ENCODE measurements around the gene HYOU1. TPM values are rescaled to one million over a fixed set of nuclear protein-coding genes. Genes with fewer than 3 reads are reported as not detected.
"Not testable (repeated sequence)": the region's sequence is repeated elsewhere in the genome, so short reads cannot be mapped to it uniquely, and the experiment has no call there.

The HYOU1 gene
- total RNA-seq, 5 donors from 2014 or later (not counting 1 experiment from before 2014, with no cell fraction given) = 91.2 to 113 (median 112) TPM

DNA sequence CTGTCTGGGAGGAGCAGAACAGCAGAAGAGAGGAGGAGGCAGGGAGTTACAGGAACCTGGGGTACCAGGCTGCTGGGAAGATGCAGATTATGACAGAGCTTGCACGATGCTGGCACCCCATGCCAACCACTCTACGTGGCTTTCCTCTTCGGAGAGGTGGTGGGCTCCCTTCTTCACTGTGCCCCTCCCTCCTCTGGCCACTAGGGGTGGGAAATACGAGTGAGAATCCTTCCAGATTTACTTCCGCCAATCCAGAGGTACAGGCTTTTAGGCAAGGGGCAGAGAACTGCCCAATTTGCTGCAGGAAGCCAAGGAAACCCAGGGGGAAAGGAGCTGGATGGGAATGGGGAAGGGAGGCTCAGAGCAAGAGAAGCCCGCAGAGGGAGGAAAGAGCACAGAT, 12.3 kb downstream of the HYOU1 start:
- Mint-ChIP-seq H3K4me1 (no peaks in the 10 kb centered on the region), H3K9me3 (no peaks in the 10 kb centered on the region), H3K27ac (no peak overlapping the region), H3K36me3 (peaks cover 44% of the 10 kb centered on the region), H3K4me3 (no peak overlapping the region), H3K27me3 (no peaks in the 10 kb centered on the region)
- WGBS (ENCODE audit: insufficient coverage) = 100% methylated on average over 1 of the region's 6 CpGs
- Histone ChIP-seq H3K4me3 (ENCODE audit: control insufficient read depth in 1 of 2, extremely low read depth in 1 of 2, low read length in 1 of 2) (no peak overlapping the region), H3K36me3 (ENCODE audit: control insufficient read depth in 2 of 2, extremely low read depth in 1 of 2, insufficient read depth in 1 of 2, low read length in 1 of 2) (peaks cover 23 to 45% of the 10 kb centered on the region in 2 donors), H3K9me3 (no peaks in the 10 kb centered on the region), H3K27me3 (replicated peaks in 1 of 2; ENCODE audit: control insufficient read depth in 2 of 2, extremely low read depth in 1 of 2, insufficient read depth in 2 of 2, low read length in 1 of 2) (no peaks in the 10 kb centered on the region), H3K27ac (ENCODE audit: low read length) (no peak overlapping the region), H3K4me1 (ENCODE audit: control insufficient read depth in 1 of 2, extremely low read depth in 1 of 2, insufficient read depth in 2 of 2, low read length in 2 of 2) (no peaks in the 10 kb centered on the region)
- ATAC-seq (replicated peaks in 1 of 4) (peak in 1 of 4 experiments; percentile 32), DNase-seq (no peak)
- CTCF ChIA-PET = interaction anchor here (0.6 to 0.9 kb wide), 3 partner anchors 11 to 250 kb away, joined by 8 to 9 read pairs (median 8); no protein-coding TSS in a partner anchor
- POLR2A ChIA-PET = interaction anchor here in 1 of 2 donors (0.6 kb wide), 1 partner anchor 10 kb away, joined by 3 read pairs; no protein-coding TSS in a partner anchor

DNA sequence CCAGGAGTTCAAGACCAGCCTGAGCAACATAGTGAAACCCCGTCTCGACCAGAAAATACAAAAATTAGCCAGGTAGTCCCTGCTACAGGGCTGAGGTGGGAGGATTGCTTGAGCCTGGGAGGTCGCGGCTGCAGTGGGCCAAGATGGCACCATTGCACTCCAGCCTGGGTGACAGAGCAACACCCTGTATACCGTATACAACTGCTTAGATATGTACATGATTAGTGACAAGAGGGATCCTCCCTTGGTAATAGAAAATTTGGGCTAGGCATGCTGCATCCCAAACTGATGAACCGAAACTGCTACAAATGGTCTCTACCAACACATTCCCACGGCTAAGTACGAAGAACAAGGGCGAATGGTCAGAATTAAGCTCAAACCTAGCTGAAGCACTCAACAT, 14.1 kb downstream of the HYOU1 start:
- Histone ChIP-seq H3K27me3 (replicated peaks in 1 of 2; ENCODE audit: control insufficient read depth in 2 of 2, extremely low read depth in 1 of 2, insufficient read depth in 2 of 2, low read length in 1 of 2) (no peaks in the 10 kb centered on the region), H3K4me3 (ENCODE audit: control insufficient read depth in 1 of 2, extremely low read depth in 1 of 2, low read length in 1 of 2) (no peak overlapping the region), H3K4me1 (ENCODE audit: control insufficient read depth in 1 of 2, extremely low read depth in 1 of 2, insufficient read depth in 2 of 2, low read length in 2 of 2) (no peaks in the 10 kb centered on the region), H3K27ac (ENCODE audit: low read length) (no peak overlapping the region), H3K36me3 (ENCODE audit: control insufficient read depth in 2 of 2, extremely low read depth in 1 of 2, insufficient read depth in 1 of 2, low read length in 1 of 2) (peaks cover 12 to 28% of the 10 kb centered on the region in 2 donors), H3K9me3 (no peaks in the 10 kb centered on the region)
- no peaks in the 10 kb centered on the region for H3K9me3 Mint-ChIP-seq
- no peaks in the 10 kb centered on the region for H3K4me1 Mint-ChIP-seq
- peaks cover 27% of the 10 kb centered on the region for H3K36me3 Mint-ChIP-seq
- H3K27me3 Mint-ChIP-seq = no peaks in the 10 kb centered on the region
- H3K27ac Mint-ChIP-seq = no peak overlapping the region
- WGBS (ENCODE audit: insufficient coverage) = 100% methylated on average over 4 of the region's 9 CpGs
- POLR2A ChIA-PET = no interaction called here
- CTCF ChIA-PET = no interaction called here
- ATAC-seq (replicated peaks in 1 of 4) (no peak), DNase-seq (no peak)
- H3K4me3 Mint-ChIP-seq = no peak overlapping the region

DNA sequence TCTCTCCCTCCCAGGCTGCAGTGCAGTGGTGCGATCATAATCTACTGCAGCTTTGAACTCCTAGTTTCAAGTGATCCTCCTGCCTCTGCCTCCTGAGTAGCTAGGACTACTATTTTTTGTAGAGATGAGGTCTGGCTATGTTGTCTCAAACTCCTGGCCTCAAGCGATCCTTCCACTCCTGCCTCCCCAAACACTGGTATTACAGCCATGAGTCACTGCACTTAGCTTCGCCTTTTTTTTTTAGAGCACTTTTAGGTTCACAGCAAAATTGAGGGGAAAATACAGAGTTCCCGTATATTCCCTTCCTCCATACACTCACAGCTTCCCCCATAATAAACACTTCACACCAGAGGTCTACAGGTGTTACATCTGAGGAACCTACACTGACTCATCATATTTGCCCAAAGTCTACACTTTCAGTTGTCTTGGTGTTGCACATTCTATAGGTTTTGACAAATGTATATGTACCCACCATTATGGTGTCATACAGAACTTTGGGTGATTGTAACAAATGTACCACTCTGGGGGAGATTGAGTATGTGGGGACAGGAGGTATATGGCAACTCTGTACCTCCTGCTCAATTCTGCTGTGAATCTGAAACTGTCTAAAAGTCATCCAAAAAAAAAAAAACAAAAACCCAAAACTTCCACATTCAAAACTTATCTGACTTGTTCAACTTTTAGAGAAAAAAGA, 15.0 kb downstream of the HYOU1 start:
- POLR2A ChIA-PET = interaction anchor here in 1 of 2 donors (0.7 to 1.0 kb wide), 2 partner anchors 8 to 1045 kb away, joined by 9 read pairs; no protein-coding TSS in a partner anchor
- H3K4me1 ChIP-seq (ENCODE audit: control insufficient read depth in 1 of 2, extremely low read depth in 1 of 2, insufficient read depth in 2 of 2, low read length in 2 of 2) = no peaks in the 10 kb centered on the region
- H3K27ac ChIP-seq (ENCODE audit: low read length) = no peak overlapping the region
- WGBS (ENCODE audit: insufficient coverage) = 86% methylated on average over 1 of the region's 4 CpGs
- peaks cover 19% of the 10 kb centered on the region for H3K36me3 Mint-ChIP-seq
- H3K27me3 ChIP-seq (replicated peaks in 1 of 2; ENCODE audit: control insufficient read depth in 2 of 2, extremely low read depth in 1 of 2, insufficient read depth in 2 of 2, low read length in 1 of 2) = no peaks in the 10 kb centered on the region
- H3K9me3 Mint-ChIP-seq = no peaks in the 10 kb centered on the region
- H3K4me3 ChIP-seq (ENCODE audit: control insufficient read depth in 1 of 2, extremely low read depth in 1 of 2, low read length in 1 of 2) = no peak overlapping the region
- H3K36me3 ChIP-seq (ENCODE audit: control insufficient read depth in 2 of 2, extremely low read depth in 1 of 2, insufficient read depth in 1 of 2, low read length in 1 of 2) = peaks cover 12 to 19% of the 10 kb centered on the region in 2 donors
- no peaks in the 10 kb centered on the region for H3K9me3 ChIP-seq
- H3K4me3 Mint-ChIP-seq = no peak overlapping the region
- CTCF ChIA-PET = interaction anchor here (0.5 to 1.0 kb wide), 3 partner anchors 10 to 760 kb away, joined by 3 to 4 read pairs (median 4); partner anchors contain the start of gene CBL (in 1 of the 2)
- H3K27me3 Mint-ChIP-seq = no peaks in the 10 kb centered on the region
- DNase-seq (no peak), ATAC-seq (replicated peaks in 1 of 4) (no peak)
- no peak overlapping the region for H3K27ac Mint-ChIP-seq
- H3K4me1 Mint-ChIP-seq = no peaks in the 10 kb centered on the region

DNA sequence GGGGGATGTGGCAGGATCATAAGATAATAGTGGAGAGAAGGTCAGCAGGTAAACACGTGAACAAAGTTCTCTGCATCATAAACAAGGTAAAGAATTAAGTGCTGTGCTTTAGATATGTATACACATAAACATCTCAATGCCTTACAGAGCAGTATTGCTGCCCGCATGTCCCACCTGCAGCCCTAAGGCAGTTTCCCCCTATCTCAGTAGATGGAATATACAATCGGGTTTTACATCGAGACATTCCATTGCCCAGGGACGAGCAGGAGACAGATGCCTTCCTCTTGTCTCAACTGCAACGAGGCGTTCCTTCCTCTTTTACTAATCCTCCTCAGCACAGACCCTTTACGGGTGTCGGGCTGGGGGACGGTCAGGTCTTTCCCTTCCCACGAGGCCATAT, 17.5 kb downstream of the HYOU1 start:
- H3K27me3 ChIP-seq (replicated peaks in 1 of 2; ENCODE audit: control insufficient read depth in 2 of 2, extremely low read depth in 1 of 2, insufficient read depth in 2 of 2, low read length in 1 of 2); H3K4me1 Mint-ChIP-seq; H3K27ac Mint-ChIP-seq; H3K36me3 Mint-ChIP-seq; H3K4me3 ChIP-seq (ENCODE audit: control insufficient read depth in 1 of 2, extremely low read depth in 1 of 2, low read length in 1 of 2); H3K27ac ChIP-seq (ENCODE audit: low read length); POLR2A ChIA-PET; DNase-seq; H3K9me3 Mint-ChIP-seq; ATAC-seq (replicated peaks in 1 of 4); H3K4me3 Mint-ChIP-seq; H3K9me3 ChIP-seq; H3K27me3 Mint-ChIP-seq; H3K36me3 ChIP-seq (ENCODE audit: control insufficient read depth in 2 of 2, extremely low read depth in 1 of 2, insufficient read depth in 1 of 2, low read length in 1 of 2); H3K4me1 ChIP-seq (ENCODE audit: control insufficient read depth in 1 of 2, extremely low read depth in 1 of 2, insufficient read depth in 2 of 2, low read length in 2 of 2); CTCF ChIA-PET: not testable (repeated sequence)
- 60% methylated on average over 1 of the region's 11 CpGs for WGBS (ENCODE audit: insufficient coverage)

DNA sequence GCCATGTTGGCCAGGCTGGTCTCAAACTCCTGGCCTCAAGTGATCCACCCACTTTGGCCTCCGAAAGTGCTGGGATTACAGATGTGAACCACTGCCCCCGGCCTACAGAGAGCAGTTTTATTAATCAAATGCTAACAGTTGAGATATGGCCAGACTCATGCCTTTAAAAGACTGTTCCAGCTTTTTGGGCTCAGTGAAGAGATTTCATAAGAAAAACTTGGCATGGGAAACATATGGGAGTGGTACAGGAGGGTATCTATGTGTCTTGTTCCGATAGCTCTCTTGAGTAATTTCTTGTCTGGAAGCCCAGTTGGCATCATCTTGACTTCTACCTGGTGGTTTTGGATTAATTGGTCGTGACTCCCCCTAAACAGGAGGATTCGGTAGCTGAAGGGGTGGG, 18.1 kb downstream of the HYOU1 start:
- Histone ChIP-seq H3K36me3 (ENCODE audit: control insufficient read depth in 2 of 2, extremely low read depth in 1 of 2, insufficient read depth in 1 of 2, low read length in 1 of 2) (no peaks in the 10 kb centered on the region), H3K9me3 (no peaks in the 10 kb centered on the region), H3K4me1 (ENCODE audit: control insufficient read depth in 1 of 2, extremely low read depth in 1 of 2, insufficient read depth in 2 of 2, low read length in 2 of 2) (no peaks in the 10 kb centered on the region), H3K27me3 (replicated peaks in 1 of 2; ENCODE audit: control insufficient read depth in 2 of 2, extremely low read depth in 1 of 2, insufficient read depth in 2 of 2, low read length in 1 of 2) (no peaks in the 10 kb centered on the region), H3K27ac (ENCODE audit: low read length) (no peak overlapping the region), H3K4me3 (ENCODE audit: control insufficient read depth in 1 of 2, extremely low read depth in 1 of 2, low read length in 1 of 2) (no peak overlapping the region)
- Mint-ChIP-seq H3K9me3 (no peaks in the 10 kb centered on the region), H3K27me3 (no peaks in the 10 kb centered on the region), H3K4me3 (no peak overlapping the region), H3K27ac (no peak overlapping the region), H3K36me3 (no peaks in the 10 kb centered on the region), H3K4me1 (no peaks in the 10 kb centered on the region)
- ATAC-seq (replicated peaks in 1 of 4) (no peak), DNase-seq (no peak)
- CTCF ChIA-PET = no interaction called here
- 97% methylated on average over 3 of the region's 5 CpGs for WGBS (ENCODE audit: insufficient coverage)
- POLR2A ChIA-PET = no interaction called here

DNA sequence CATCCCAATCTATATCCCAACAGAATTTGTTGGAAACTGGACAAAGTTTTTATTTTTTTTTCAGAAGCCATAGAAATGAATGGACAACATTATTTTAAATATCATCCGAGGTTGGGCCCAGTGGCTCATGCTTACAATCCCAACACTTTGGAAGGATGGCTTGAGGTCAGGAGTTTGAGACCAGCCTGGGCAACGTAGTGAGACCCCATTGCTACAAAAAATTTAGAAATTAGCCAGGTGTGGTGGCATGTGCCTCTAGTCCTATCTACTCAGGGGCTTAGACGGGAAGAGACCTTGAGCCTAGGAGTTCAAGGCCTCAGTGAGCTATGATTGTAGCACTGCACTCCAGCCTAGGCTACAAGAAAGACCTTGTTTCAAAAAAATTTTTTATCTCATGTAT, 22.2 kb downstream of the HYOU1 start:
- Mint-ChIP-seq H3K9me3 (no peaks in the 10 kb centered on the region), H3K4me1 (peaks cover 2 to 6% (median 3%) of the 10 kb centered on the region in 3 donors), H3K27me3 (no peaks in the 10 kb centered on the region), H3K27ac (no peak overlapping the region), H3K36me3 (no peaks in the 10 kb centered on the region), H3K4me3 (no peak overlapping the region)
- no peak overlapping the region for H3K4me3 ChIP-seq (ENCODE audit: control insufficient read depth in 1 of 2, extremely low read depth in 1 of 2, low read length in 1 of 2)
- peaks cover 0 to 8% of the 10 kb centered on the region in 2 experiments for H3K4me1 ChIP-seq (ENCODE audit: control insufficient read depth in 1 of 2, extremely low read depth in 1 of 2, insufficient read depth in 2 of 2, low read length in 2 of 2)
- H3K9me3 ChIP-seq = no peaks in the 10 kb centered on the region
- no peaks in the 10 kb centered on the region for H3K27me3 ChIP-seq (replicated peaks in 1 of 2; ENCODE audit: control insufficient read depth in 2 of 2, extremely low read depth in 1 of 2, insufficient read depth in 2 of 2, low read length in 1 of 2)
- WGBS (ENCODE audit: insufficient coverage) = 100% methylated on average over 1 of the region's 3 CpGs
- H3K36me3 ChIP-seq (ENCODE audit: control insufficient read depth in 2 of 2, extremely low read depth in 1 of 2, insufficient read depth in 1 of 2, low read length in 1 of 2) = no peaks in the 10 kb centered on the region
- H3K27ac ChIP-seq (ENCODE audit: low read length) = no peak overlapping the region
- ATAC-seq (replicated peaks in 1 of 4) (no peak), DNase-seq (no peak)
- ChIA-PET POLR2A (no interaction called here), CTCF (no interaction called here)
